HS-5 (cell line): ENCODE data around the gene NEGR1.
A peak's percentile ranks its signal among the peaks of the same experiment; 100 is the strongest.

Experiments
- DNase-seq: peaks from one replicate; pipeline ENCODE4 v3.0.0-alpha.2; 2012; ENCODE audit warnings: low read depth

NEGR1 gene

DNA sequence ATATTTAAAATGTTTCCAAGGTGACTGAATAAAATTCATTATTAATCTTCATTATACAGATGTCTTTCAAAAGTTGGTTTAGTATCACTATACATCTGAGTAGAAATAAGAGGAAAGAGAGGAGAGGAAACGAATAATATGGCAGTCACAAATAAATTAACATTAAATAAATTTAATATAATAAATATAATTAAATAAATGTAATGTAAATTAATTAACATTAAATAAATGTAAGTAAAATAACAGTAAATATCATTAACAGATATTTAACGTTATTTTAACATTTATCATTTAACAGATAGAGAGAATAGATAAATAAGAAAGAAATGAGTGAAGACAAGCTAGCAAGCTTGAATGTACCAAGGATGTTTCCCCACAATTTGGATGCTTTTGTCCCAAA is 592.7 kb downstream of the NEGR1 start:
- DNase-seq: no peak

DNA sequence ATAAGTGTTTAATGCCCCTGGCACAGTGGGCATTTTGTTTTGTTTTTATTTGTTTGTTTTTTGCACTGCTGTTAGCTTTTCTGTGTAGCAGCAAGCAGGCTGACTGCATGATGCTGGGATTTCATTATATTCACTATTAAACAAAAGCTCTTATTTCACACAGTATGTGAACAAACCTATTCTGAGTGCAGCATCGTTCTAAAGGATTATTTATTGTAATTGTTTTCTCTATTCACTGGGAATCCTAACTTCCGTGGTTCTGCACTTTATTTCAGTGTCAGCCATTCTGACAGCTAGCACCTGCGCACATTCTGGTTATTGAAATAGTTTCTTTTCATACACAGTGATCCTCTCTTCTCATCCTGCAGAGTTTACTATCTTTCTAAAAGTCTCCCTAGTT is 595.0 kb downstream of the NEGR1 start:
- no peak for DNase-seq

DNA sequence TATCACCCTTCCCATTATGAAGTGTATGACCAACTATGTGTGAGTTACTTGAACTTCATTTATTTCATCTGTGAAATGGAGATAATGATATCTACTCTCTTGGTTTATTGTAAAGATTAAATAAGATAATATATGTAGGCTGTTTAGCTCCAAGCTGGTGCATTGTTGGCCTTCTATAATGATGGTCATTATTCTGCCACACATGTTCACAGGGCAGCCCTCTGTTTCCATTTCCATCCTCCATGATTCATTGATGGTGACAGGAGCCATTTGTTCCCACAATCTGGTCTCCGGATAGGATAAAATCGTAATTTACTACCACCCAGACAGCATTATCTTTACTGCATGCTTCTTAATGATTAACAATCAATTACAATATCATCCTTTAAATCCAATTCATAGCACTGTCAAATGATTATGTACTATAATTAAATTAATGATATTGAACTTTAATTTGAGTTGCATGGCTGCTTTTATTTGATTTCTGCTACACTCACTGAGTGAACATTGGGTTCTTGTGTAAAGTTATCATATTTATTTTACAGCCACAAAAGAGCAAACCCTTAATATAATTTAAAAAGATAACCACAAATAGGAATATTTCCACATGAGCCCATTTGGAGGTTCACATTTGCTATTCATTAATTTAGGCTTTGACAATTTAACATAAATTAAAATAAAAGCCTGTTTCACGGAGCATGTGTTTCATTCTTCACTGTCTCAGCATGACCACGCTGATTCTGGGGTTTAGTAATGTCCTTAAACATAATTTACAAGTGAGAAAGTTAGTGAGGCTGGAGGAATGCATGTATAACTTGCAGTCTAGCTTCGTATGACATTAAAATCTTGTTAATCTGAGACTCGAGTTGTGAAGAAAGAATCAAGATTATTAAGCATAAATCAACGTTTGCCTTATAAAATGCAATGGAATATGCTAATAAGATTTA is 605.1 kb downstream of the NEGR1 start:
- DNase-seq: no peak

DNA sequence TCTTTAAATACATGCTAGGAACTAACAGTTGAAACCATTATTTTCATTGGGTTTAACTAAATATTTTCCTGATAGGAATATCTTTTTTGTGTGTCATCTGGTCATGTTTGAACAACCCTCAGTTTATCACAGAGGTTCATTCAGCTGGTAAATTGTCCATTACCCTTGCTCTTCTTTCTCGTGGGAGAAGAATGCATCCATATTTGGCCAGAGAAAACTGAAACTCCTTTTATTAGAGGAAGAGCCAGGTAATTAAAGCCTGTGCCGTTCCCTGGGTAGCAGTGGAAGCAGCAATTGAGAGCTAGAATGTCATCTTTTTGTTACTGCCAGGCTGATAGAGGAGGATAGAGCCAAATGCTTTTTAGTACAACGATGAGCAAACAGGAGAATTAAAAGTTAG is 614.3 kb downstream of the NEGR1 start:
- no peak for DNase-seq

DNA sequence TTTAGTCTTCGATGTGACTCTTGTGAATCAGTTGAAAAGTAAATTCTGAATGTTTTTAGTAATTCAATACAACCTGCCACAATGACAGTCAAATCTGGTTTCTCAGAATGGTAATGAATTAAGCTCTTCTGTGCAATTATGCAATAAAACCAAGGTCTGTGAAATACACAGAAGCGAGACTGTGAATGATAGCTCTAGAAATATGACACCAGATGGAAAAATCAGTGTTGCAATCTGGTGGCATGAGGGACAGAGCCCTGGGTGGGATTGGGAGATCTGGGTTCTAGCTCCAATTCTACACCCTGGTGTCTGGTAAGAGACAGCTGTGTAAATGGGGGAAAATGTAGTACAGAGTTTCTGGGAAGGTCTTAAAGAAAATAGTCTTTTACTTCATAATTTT is 615.1 kb downstream of the NEGR1 start:
- no peak for DNase-seq

DNA sequence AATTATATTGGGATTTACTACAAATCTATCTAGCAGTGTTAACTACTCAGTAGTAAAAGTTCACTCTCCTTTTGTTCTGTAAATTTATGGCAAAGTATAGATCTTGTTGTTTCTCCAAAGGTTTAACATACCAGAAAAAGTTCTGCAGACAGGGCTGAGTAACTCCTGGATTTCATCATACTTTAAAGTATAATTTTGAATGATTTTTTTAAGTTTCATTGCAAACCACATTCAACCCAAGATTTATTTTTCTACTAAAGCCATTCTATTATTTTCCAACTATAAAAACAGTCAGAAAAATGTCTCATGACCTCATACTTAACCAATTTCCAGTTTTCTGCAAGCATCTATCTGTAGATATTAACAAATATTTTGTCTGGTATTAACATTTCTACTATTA is 615.7 kb downstream of the NEGR1 start:
- no peak for DNase-seq

DNA sequence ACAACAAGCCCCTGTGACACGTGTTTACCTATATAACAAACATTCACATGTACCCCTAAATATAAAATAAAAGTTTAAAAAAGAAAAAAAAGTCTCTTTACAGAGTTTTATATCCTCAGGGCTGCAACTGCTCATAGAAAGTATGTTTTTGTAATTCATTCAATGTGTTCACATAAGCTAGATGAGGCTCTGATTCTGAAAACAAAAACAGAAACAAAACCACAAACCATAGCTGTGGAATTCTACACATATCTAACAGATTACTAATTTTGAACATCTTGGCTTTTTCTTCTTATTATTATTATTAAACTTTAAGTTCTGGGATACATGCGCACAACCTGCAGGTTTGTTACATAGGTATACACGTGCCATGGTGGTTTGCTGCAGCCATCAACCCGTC is 621.9 kb downstream of the NEGR1 start:
- DNase-seq: peak; percentile 11

DNA sequence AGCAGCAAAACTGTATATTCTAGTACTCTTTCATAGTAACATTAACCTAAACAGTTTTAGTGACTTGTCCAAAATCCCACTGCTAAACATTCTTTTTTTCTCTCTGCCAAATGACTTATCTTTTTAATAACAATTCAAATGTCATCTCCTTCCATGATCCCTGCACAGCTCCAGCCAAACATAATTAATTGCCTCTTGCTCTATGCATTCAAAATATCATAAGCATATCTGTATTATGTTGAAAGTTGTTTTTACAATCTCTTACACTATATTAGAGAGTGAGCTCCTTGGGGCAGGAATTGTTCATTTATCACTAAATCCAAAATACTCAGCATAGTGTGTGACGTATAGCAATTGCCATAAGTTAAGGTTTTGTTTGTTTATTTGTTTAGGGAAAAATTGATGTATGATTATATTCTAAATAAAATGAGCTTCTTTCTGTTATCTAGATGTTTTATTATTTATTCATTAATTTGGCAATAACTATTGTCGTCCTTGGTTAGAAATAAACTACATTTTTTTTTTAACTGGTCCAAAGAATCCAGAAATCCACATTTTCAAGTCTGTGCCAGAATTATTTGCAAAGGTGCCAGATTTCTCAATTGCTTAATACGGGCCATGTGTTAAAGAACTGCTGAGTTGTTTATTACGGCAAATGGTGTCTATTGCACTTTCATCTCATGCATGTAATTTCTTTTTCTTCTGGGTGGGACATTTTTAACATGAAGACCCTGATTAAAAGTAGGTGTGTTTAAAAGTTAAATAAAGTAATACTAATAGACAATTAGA is 624.3 kb downstream of the NEGR1 start:
- DNase-seq: no peak

DNA sequence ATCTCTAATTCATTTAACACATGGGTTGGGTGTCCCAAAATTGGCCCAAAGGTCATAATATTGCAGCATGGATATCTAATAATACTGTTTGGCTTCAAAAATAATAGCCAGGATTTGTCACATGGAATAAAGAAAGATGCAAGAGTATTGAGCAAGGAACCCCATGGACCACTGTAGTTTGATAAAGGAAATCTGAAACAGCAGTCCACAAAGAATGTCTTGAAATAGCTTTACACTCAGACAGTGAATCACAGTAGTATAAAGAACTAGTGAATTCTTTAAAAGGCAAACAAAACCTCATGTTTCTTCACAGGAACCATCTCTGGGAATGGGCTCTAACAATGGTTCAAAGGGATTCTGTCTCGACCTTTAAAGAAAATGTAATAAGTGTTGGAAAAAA is 625.4 kb downstream of the NEGR1 start:
- DNase-seq: no peak

DNA sequence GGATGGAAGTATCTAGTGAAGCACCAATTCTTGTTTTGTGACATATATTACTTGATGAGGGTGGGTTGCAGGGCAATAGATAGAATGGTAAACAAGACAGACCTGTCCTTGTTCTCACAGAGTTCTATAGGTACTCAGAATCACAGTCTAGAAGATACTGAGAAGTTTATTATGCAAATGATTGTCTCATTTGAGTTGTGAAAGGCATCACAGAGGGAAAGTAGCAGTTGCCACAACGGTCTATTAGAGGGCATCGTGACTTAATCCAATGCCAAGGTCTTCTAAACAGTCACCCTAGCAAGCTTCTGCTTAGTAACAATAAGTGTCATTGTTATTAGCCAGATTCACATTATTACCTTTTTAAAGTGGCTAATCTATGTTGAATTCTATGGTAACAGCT is 626.7 kb downstream of the NEGR1 start:
- DNase-seq: no peak

DNA sequence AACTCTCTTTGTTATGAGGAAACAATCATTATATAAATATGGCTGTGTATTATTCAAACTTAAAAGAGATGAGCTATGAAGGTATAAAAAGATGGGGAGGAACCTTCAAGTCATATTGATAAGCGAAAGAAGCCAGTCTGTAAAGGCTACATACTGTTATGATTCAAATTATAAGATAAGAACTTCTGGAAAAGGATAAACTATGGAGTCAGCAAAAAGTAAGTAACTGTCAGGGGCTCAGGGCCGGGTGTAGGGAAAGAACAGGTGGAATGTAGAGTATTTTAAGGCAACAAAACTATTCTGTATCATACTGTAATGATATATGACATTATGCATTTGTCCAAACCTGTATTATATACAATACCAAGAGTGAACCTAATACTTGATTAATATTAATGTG is 628.4 kb downstream of the NEGR1 start:
- no peak for DNase-seq

DNA sequence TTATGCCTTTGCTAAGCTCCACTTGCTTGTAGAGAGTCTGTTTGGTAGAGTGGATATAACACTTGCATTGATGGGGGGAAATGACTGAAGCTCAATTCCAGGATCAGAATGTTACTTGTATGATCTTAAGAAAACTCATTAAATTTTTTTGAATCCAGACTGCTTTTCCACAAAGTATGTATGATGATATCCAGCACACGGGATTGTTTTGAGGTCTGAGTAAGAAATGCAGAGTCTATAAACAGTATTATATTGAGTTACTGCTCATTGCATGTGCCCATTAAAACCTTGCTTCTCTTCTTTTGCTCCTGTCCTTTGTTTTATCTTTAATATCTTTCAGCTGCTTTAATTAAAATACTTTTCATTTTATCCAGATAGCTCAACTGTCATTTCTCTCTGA is 631.1 kb downstream of the NEGR1 start:
- no peak for DNase-seq

DNA sequence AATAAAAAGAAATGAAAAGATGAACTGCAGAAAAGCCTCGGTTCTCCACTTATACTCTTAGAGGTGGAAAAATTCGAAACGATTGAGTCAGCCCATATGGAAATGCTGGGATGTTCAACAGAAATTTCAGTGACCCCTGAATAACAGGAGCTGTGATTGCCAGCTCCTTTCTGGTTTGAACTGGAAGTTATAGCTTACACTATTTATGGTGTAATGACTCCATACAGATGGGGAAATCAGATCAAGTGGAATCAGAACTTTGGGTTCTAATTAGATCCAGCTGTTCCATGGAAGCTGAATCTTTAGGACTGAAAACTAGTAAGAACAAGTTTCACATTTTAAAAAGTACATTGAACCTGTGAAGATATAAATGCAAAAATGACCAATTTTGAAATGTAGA is 632.2 kb downstream of the NEGR1 start:
- DNase-seq: peak; percentile 10

DNA sequence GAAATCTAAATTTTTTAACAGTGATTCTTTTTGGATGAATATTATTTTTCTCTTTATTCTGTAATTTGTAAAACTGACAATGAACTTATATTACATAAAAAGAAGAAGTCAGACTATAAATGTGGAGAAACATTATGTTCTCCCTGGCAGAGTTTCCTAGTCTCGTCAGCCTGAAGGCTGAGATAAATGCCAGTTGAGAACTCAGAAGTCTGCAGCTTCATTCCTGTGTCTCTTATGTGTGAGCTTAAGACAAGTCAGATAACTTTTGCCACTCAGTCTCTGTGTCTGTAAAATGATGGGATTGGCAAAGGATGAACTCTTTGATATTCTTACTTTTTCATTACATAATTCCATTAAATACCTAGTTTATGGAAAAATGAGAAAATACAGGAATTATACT is 632.7 kb downstream of the NEGR1 start:
- no peak for DNase-seq

DNA sequence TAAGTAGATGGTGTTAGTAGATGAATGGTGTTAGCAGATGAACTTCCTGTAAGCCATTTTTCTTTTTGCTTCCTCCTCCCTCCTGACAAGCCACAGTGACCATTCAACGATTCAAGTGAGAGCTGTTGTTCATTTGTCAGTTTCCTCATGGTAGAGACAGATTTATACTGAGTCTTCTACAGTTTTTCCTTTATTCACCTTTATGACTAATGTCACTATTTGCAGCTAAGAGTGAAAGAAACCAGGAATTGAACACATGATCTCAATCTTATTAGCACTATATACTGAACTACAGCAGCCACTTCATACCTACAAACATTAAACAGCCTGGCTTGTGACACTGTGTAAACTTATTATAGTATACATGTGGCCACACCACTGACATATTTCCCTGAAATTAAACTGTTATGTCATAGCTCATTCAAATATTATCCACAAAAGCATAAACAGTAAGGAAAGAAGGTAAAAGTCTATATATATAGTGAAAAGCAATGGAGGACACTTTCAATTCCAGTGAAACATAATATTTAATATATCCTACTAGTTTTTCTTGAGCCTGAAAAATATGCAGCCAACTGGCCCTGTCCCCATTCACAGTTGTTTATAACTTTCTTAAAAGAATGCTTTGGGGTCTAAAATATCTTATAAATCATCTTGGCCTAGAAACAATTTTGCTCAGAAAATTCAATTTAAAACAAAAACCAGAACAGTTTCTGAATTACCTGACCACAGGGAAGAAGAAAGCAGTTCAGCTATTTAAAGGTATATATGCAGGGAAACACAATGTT is 634.6 kb downstream of the NEGR1 start:
- DNase-seq: no peak

DNA sequence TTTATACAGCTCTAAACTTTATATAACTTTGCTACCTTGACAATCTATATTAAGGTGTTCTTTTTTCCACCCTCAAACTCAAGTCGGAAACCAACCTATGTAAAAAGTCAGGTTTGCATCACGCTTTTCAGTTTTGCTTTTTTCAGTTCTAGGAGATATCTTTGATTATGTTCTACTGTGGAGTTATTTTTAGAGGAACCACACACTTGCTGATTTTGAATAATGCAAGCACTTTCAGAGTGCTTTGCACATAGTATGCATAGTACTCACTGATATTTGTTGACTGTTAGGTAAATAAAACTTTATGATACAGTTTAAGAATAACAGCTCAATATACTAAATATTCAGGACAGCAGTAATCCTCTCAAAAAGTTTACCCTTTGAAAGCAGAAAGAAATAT is 637.3 kb downstream of the NEGR1 start:
- DNase-seq: no peak

DNA sequence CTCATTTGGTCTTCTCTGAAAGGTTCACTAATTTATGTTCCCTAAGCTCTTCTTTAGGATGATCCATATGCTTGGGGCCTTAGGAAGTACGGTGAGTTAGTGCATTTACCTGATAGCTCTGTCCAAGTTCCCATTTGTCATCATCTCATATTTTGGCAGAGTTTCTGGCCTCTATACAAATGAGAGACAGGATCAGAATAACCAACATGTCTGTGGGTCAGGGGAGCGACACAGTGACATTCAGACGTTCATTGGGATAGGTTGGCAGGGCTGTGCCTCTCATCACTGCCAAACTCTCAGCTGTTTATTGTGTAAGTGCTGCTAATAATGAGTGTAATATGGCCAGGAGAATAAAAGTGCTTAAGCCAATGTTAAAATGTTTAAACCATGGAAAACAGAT is 640.4 kb downstream of the NEGR1 start:
- DNase-seq: no peak

DNA sequence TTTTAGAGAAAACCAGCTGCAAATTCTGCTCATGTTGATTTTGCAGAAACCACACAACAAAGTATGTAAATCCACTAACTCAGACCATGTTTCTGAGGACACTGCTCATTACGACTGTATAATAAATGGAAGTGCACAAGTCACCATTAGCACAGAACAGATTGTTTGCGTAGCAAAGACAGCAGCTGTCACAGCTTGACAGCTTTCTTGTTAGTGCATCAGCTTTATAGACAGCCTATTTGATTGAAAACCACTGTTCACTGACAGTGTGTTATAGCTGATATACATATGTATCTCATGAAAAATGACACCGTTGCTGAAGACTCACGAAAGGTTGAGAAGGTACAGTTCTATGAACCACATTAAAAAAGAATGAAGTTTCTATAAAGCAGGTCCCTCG is 641.3 kb downstream of the NEGR1 start:
- DNase-seq: no peak

DNA sequence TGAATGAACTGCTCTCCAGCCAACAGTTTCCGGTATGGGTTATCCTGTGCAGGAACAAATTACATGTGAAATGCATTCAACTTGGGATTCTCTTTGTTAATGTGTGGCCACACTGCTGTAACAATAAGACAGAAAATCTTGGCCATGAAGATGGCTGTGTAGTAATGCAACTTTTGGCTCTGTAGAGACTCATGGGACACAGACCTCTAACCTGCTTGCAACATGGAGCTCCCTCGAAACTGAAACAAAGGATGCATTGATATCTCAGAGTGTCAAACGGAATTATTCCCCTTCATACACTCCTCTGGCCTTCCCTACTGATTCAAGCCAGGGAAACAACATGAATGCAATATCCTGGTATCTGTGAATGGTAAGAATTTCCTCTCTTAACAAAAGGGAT is 642.2 kb downstream of the NEGR1 start:
- DNase-seq: no peak

DNA sequence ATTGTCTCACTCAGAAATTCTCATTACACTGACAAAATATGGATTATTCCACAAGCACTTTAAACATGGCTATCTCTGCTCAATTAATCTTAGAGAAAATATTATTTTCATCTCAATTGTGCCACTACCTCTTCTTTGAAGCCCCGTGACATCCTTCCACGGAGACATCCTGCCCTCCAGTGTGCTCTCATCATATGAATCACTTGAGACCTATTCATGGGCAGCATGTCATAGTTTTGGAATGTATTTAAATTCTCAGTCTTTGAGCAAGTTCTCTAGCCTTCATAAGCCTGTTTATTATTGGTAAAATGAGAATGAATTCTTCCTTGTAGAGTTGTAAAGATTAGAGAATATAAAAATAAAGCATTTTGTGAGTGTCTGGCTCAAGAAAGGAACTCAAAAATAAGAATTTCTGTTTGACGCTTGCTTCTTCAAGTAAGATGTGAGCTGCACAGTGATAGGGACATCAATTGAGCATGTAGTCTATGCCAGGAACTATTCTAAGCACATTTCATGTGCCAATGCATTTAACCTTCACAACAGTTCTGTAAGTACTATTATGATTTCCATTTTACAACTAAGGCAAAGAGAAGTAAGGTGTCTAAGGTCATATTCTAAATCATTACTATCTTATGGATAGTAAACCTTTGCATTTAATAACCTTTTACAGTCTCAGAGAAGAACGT is 644.1 kb downstream of the NEGR1 start:
- peak; percentile 29 for DNase-seq

DNA sequence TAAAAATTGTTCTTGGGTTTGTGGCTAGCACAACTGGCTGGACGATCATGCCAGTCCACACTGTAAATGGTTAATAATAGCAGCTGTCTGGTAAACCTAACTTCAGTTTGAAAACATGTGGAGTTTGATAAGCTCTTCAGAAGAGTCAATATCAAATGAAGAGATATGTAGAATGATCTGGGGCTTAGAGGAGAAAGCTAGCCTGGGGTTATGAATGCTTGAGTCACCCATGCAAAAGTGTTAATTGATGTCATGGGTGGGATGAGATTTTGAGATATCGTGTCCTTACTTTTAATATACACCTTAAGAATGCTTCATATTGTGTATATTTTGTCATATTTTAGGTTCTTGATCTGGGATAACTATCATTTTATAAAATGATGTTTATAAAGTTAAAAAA is 646.8 kb downstream of the NEGR1 start:
- DNase-seq: no peak

DNA sequence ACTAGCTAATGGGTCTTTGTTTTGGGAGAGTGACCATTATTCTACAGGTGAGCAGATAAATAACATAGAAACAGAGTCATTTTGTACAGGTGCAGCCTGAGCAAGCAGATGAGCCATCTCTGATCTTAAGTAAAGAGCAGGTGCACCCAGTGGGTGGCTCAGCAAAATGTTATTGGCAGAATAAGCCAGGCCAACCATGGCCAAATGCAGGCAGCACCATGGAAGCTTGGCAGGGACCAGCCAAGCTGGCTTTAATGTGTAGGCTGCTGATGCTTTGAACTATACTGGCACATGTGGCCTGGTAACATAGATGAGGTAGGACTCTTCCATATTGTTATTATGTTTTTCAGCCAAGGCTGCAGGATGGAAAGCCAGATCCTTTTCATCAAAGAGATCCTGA is 648.2 kb downstream of the NEGR1 start:
- no peak for DNase-seq
